Activated gamma-delta T cell treated with anti-CD3 and anti-CD28 coated beads, Interleukin-2, amount 50 U/mL, for 16 hours (primary cell): ENCODE data around the gene CFAP107.
"Not testable (repeated sequence)": the region's sequence is repeated elsewhere in the genome, so short reads cannot be mapped to it uniquely, and the experiment has no call there.

ENCODE experiments used
- DNase-seq: peaks from one replicate; pipeline ENCODE4 v3.0.0-alpha.2; 2020; ENCODE audit warnings: low read depth

Gene CFAP107

DNA sequence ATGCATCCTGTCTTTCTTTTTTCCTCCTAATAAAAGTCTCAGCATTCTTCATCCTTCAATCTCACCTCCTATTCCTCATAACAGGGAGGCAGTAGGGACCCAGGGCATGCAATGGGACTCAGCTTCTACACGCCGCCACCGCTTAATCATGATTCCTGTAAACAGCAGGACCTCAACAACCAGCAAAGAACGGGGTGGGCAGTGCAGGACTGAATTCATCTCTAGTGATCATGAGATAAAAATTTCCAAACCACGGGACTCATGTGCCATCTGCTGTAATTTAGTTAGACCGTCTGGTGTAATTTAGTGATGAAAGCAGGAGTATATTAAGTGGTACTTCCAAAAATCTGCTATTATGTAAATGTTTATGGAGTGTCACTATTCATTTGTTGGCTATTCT is 32.9 kb downstream of the CFAP107 start:
- DNase-seq = no peak

DNA sequence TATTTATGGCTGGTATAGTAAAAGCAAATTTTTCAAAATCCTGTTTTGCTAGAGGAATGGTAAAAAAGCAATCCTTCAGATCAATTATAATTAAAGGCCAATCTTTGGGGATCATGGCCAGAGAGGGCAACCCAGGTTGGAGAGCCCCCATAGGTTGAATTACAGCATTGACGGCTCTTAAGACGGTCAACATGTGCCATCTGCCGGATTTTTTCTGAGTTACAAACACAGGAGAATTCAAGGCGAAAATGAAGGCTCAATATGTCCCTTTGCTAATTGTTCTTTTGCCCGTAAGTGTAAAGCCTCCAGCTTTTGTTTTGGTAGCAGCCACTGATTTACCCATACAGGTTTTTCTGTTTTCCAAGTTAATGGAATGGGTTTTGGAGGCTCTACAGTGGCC is 35.5 kb downstream of the CFAP107 start:
- not testable (repeated sequence) for DNase-seq

DNA sequence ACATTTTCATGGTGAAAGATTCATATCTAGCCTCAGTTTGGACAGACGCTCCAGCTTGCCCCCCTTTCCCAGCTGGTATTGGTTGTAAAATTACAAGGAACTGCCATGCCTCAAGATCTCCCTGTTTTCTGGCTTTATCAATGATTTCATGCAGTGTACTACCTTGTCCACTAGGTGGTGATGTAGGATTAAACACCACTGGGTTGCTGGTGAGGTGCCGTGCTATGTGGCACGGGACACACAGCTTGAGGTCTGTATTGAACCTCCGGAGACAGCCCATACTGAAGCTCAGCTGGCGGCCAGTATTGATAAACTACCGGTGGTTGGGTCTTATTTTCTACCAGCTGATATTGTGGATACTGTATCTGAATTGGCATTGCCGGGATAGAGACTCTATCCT is 37.8 kb downstream of the CFAP107 start:
- DNase-seq = not testable (repeated sequence)

DNA sequence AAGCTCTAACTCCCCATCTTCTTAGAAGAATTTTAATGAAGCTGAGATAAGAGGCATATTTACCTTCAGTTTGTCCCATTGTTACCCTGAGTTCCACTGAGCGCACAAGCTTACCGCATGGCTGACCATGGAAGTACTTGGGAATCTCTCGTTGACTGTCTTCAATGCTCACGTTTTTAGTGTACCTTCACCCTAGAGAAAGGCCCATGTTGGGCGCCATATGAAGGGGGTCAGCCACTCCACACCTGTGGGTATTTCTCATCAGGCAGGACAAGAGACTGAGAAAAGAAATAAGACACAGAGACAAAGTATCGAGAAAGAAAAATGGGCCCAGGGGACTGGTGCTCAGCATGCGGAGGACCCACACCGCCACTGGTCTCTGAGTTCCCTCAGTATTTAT is 38.7 kb downstream of the CFAP107 start:
- not testable (repeated sequence) for DNase-seq

DNA sequence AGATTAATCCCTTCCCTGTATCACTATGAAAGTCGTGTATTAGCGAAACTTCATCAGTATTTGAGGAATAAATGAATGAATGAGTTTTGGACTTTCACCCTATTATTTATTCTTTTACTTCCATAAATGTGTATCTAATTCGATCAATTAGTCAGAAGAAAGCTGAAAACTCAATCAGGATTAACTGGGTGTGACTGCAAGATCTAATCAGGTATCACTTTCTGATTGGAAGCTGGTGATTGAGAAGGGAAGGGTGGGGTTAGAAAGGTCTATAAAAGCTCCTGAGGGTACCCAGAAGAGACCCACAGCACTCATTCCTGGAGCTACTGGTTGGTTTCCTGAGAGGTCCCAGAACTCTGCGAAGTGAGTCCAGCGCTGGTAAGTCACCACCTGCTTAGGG is 45.1 kb downstream of the CFAP107 start, which contains the start of gene PRAMEF1:
PRAMEF1 (plus strand) TSS at position 301 of the 400 bp plus-strand sequence. CDS start 1,831 bp downstream, outside the sequence.
- not testable (repeated sequence) for DNase-seq

DNA sequence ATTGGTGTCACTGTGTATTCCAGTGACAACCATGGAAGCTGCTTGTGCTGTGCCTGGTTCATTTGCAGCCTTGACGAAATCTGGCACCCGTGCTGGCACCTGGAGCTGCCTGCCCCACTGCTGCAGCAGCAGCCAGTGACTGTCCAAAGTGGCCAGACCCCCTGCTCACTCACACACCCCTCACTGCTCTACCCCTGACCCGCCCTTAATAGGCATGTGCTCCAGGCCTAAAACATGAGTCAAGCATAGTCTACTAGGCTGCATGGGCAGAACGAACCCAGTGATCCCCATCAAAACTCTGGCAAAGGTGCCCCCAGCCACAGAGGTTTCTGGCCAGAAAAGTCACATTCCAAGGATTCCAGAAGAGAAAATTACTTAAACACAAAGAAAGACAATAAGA is 52.9 kb downstream of the CFAP107 start:
- DNase-seq = no peak

GRCh38 chr1:12799730-12800129 is 53.7 kb downstream of the CFAP107 start:
- no peak for DNase-seq

GRCh38 chr1:12809933-12810332 is 63.9 kb downstream of the CFAP107 start:
- no peak for DNase-seq

- no peak for DNase-seq
Observed at GRCh38 chr1:12810691-12811408, 64.8 kb downstream of the CFAP107 start.

DNA sequence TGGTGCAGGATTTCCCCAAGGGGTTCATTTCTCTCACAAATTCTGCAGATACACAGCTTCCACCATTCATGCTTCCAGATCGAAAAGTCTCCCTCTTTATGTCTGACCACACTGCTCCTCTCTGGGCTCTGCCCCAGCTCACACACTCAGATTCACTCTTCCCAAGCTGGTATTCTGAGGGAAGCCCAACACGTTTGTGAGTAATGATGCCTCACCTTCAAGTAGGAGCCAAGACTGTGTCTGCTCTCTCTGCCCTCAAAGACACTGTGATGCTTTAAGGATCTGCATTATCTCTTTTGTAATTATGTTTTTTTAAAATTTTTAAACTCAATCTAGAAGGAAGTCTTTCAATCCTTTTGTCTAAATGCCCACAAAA is 65.4 kb downstream of the CFAP107 start:
- DNase-seq = no peak
